ENCODE data around the gene GOLGA3. TPM values are rescaled to one million over a fixed set of nuclear protein-coding genes. Genes with fewer than 3 reads are reported as not detected.
"Not testable (repeated sequence)": the region's sequence is repeated elsewhere in the genome, so short reads cannot be mapped to it uniquely, and the experiment has no call there.

The GOLGA3 gene
- total RNA-seq, 1 donor from 2014 or later = 47.5 TPM

GRCh38 chr12:132759359-132759758 lies 69.3 kb downstream of the GOLGA3 start:
- no peak for DNase-seq (ENCODE audit: low spot score, unreplicated experiment)
- H3K27ac Mint-ChIP-seq = no peak overlapping the region
- TF ChIP-seq CTCF (IDR thresholded peaks at IDR 0.05; ENCODE audit: unreplicated experiment) = no peak
- H3K4me1 Mint-ChIP-seq (ENCODE audit: low read depth) = peaks cover 10% of the 10 kb centered on the region
- no peaks in the 10 kb centered on the region for H3K27me3 Mint-ChIP-seq
- no peaks in the 10 kb centered on the region for H3K9me3 Mint-ChIP-seq (ENCODE audit: low read depth)
- peaks cover 6% of the 10 kb centered on the region for H3K36me3 Mint-ChIP-seq (ENCODE audit: insufficient read depth)
- H3K4me3 Mint-ChIP-seq (ENCODE audit: low read depth) = no peak overlapping the region

- not testable (repeated sequence) for H3K36me3 Mint-ChIP-seq (ENCODE audit: insufficient read depth); H3K27ac Mint-ChIP-seq; H3K27me3 Mint-ChIP-seq; H3K9me3 Mint-ChIP-seq (ENCODE audit: low read depth); H3K4me3 Mint-ChIP-seq (ENCODE audit: low read depth); DNase-seq (ENCODE audit: low spot score, unreplicated experiment)
- peaks cover 10% of the 10 kb centered on the region for H3K4me1 Mint-ChIP-seq (ENCODE audit: low read depth)
Observed at GRCh38 chr12:132758825-132759224, 69.8 kb downstream of the GOLGA3 start.

GRCh38 chr12:132754160-132754932 lies 74.3 kb downstream of the GOLGA3 start:
- no peak for TF ChIP-seq CTCF (IDR thresholded peaks at IDR 0.05; ENCODE audit: unreplicated experiment)
- Mint-ChIP-seq H3K36me3 (ENCODE audit: insufficient read depth) (peaks cover 11% of the 10 kb centered on the region), H3K4me1 (ENCODE audit: low read depth) (no peaks in the 10 kb centered on the region), H3K9me3 (ENCODE audit: low read depth) (no peaks in the 10 kb centered on the region), H3K27me3 (no peaks in the 10 kb centered on the region), H3K4me3 (ENCODE audit: low read depth) (no peak overlapping the region), H3K27ac (no peak overlapping the region)
- DNase-seq (ENCODE audit: low spot score, unreplicated experiment) = no peak

- not testable (repeated sequence) for H3K4me1 Mint-ChIP-seq (ENCODE audit: low read depth); DNase-seq (ENCODE audit: low spot score, unreplicated experiment); H3K27ac Mint-ChIP-seq; H3K27me3 Mint-ChIP-seq; H3K9me3 Mint-ChIP-seq (ENCODE audit: low read depth); H3K4me3 Mint-ChIP-seq (ENCODE audit: low read depth)
- peaks cover 13% of the 10 kb centered on the region for H3K36me3 Mint-ChIP-seq (ENCODE audit: insufficient read depth)
Observed at GRCh38 chr12:132753670-132754069, 75.0 kb downstream of the GOLGA3 start.

DNA sequence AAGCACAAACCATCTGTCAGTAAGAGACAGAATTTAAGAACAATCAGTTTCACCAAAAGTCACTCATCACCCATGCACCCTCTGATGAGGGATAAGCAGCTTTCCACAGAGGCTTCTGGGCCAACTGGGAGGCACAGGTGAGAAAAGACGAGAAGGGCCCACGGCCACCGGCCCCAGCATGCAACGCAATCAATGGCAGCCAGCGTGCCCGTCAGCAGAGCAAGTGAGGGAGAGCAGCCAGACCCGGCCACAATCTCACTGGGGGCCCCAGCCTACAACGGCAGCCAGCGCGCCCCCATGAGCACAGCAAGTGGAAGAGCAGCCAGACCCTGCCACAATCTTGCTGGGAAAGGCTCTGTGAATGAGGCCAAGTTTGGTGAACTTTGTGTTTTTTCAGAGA lies 80.3 kb downstream of the GOLGA3 start:
- no peak overlapping the region for H3K4me3 Mint-ChIP-seq (ENCODE audit: low read depth)
- H3K27ac Mint-ChIP-seq = no peak overlapping the region
- no peak for DNase-seq (ENCODE audit: low spot score, unreplicated experiment)
- no peaks in the 10 kb centered on the region for H3K27me3 Mint-ChIP-seq
- no peak for TF ChIP-seq CTCF (IDR thresholded peaks at IDR 0.05; ENCODE audit: unreplicated experiment)
- H3K9me3 Mint-ChIP-seq (ENCODE audit: low read depth) = no peaks in the 10 kb centered on the region
- no peaks in the 10 kb centered on the region for H3K4me1 Mint-ChIP-seq (ENCODE audit: low read depth)
- H3K36me3 Mint-ChIP-seq (ENCODE audit: insufficient read depth) = peaks cover 23% of the 10 kb centered on the region

DNA sequence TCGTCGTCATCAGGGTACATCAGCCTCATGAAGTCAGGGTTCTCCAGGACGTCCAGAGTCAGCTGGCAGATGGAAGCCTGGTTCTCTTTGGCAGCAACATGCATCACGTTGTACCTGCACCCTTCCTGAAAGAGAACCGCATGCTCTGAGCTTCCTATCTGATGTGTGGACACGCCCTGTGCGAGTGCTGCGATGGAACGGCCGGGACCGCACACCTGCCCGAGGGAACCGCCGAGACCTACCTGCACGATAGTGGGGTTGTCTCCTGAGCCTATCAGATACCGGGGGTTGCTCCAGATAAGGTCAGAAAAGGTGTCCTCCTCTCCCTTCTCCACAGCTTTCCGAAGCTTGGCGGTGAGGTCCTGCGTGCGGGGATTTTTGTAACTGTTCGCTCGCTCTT lies 80.8 kb downstream of the GOLGA3 start:
- no peak for DNase-seq (ENCODE audit: low spot score, unreplicated experiment)
- no peak for TF ChIP-seq CTCF (IDR thresholded peaks at IDR 0.05; ENCODE audit: unreplicated experiment)
- Mint-ChIP-seq H3K4me1 (ENCODE audit: low read depth) (no peaks in the 10 kb centered on the region), H3K27ac (no peak overlapping the region), H3K36me3 (ENCODE audit: insufficient read depth) (peaks cover 24% of the 10 kb centered on the region), H3K4me3 (ENCODE audit: low read depth) (no peak overlapping the region), H3K27me3 (no peaks in the 10 kb centered on the region), H3K9me3 (ENCODE audit: low read depth) (no peaks in the 10 kb centered on the region)
